ENCODE data around the gene PDIK1L.

PDIK1L gene

GRCh38 chr1:26155370-26156284, 44.0 kb downstream of the PDIK1L start:
- DNase-seq (ENCODE audit: low read depth in 2 of 2), result no peak

- no peak for DNase-seq (ENCODE audit: low read depth in 2 of 2)
Observed at GRCh38 chr1:26156285-26157038, 44.8 kb downstream of the PDIK1L start.

- DNase-seq (ENCODE audit: low read depth in 2 of 2), result no peak
Observed at GRCh38 chr1:26158271-26158907, 46.8 kb downstream of the PDIK1L start.

GRCh38 chr1:26158908-26159742, 47.5 kb downstream of the PDIK1L start, which contains the start of gene FAM110D:
Gene FAM110D (plus strand): TSS chr1:26159079. CDS start chr1:26161292, 2,213 bp downstream.
- no peak for DNase-seq (ENCODE audit: low read depth in 2 of 2)

GRCh38 chr1:26159743-26160039, 48.1 kb downstream of the PDIK1L start:
- no peak for DNase-seq (ENCODE audit: low read depth in 2 of 2)

GRCh38 chr1:26160527-26161414, 49.1 kb downstream of the PDIK1L start:
- no peak for DNase-seq (ENCODE audit: low read depth in 2 of 2)

- DNase-seq (ENCODE audit: low read depth in 2 of 2), result peak in 1 of 2 donors; percentile 25
Observed at GRCh38 chr1:26161415-26162219, 50.0 kb downstream of the PDIK1L start.

- DNase-seq (ENCODE audit: low read depth in 2 of 2), result no peak
Observed at GRCh38 chr1:26162220-26162709, 50.6 kb downstream of the PDIK1L start.

GRCh38 chr1:26163684-26164035, 52.0 kb downstream of the PDIK1L start:
- DNase-seq (ENCODE audit: low read depth in 2 of 2), result no peak

GRCh38 chr1:26164036-26164860, 52.6 kb downstream of the PDIK1L start:
- peak in 1 of 2 donors; percentile 45 for DNase-seq (ENCODE audit: low read depth in 2 of 2)

- no peak for DNase-seq (ENCODE audit: low read depth in 2 of 2)
Observed at GRCh38 chr1:26164861-26165842, 53.5 kb downstream of the PDIK1L start.

GRCh38 chr1:26166719-26167281, 55.2 kb downstream of the PDIK1L start:
- no peak for DNase-seq (ENCODE audit: low read depth in 2 of 2)

GRCh38 chr1:26168410-26169197, 57.0 kb downstream of the PDIK1L start, which contains the start of gene C1orf232:
Gene C1orf232 (minus strand): TSS chr1:26168963. CDS start chr1:26168499, 464 bp downstream.
- DNase-seq (ENCODE audit: low read depth in 2 of 2), result no peak

- DNase-seq (ENCODE audit: low read depth in 2 of 2), result no peak
Observed at GRCh38 chr1:26169198-26169554, 57.6 kb downstream of the PDIK1L start.

GRCh38 chr1:26169669-26170471, 58.2 kb downstream of the PDIK1L start, which contains the start of gene ZNF593:
Gene ZNF593 (plus strand): TSS chr1:26169908. CDS start chr1:26169984, 76 bp downstream.
- peak; percentile 73 to 84 for DNase-seq (ENCODE audit: low read depth in 2 of 2)

All from stimulated activated CD8-positive, alpha-beta memory T cell treated with anti-CD3 and anti-CD28 coated beads, Interleukin-7, amount 100 ng/mL, for 4 hours (primary cell).